ENCODE data around the gene SLC26A11.

DNA sequence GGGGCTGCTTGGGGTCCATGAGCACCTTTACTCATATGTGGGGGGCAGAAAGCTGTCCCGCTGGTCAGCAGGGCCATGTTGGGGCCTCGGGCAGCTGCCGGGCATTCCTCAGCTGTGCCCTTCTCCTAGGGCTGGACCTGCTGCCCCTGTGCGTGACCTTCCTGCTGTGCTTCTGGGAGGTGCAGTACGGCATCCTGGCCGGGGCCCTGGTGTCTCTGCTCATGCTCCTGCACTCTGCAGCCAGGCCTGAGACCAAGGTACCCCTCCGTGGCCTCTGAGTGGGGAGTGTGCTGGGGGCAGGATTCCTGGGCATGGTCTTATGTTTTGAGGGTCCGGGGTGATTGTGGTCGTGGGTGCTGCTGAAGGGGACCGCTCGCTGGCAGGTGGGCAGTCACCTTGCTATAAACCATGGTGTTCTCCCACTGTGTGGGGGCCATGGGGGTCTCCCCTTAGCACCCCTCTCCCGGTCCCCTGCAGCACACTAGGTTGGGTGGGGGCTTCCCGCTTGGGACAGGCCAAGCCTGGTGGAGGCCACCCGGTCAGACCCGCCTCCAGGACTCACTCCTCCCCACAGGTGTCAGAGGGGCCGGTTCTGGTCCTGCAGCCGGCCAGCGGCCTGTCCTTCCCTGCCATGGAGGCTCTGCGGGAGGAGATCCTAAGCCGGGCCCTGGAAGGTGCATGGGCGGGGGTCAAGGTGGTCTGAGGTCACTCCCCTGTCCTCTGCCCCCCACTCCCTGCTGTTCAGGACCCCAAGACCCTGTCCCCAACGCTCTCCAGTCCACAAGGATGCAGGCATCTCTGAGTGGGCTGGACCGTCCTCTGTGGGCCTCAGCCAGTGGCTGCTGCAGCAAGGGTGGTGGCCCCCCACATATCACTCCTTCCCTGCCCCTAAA is 28.0 kb downstream of the SLC26A11 start:
- TF ChIP-seq JUNB (CRISPR knock-in tag; IDR thresholded peaks at IDR 0.05; ENCODE audit: borderline replicate concordance) (no peak), USF2 (IDR thresholded peaks at IDR 0.05; ENCODE audit: low read depth, low read length) (no peak), USF2 (CRISPR knock-in tag; IDR thresholded peaks at IDR 0.05; ENCODE audit: borderline replicate concordance) (no peak), MTF1 (CRISPR knock-in tag; IDR thresholded peaks at IDR 0.05) (no peak), ZNF788 (CRISPR knock-in tag; IDR thresholded peaks at IDR 0.05; ENCODE audit: borderline replicate concordance) (no peak), EZH2 (conservative IDR thresholded peaks at IDR 0.05; ENCODE audit: low read depth, low read length) (no peak), DPF2 (CRISPR knock-in tag; IDR thresholded peaks at IDR 0.05; ENCODE audit: borderline replicate concordance, low read depth) (no peak), REST (IDR thresholded peaks at IDR 0.05; ENCODE audit: borderline replicate concordance in 1 of 2, low read depth in 1 of 2, low read length in 2 of 2) (no peak), TARDBP (CRISPR knock-in tag; IDR thresholded peaks at IDR 0.05) (no peak)

Measured in HepG2 (cell line).